GM12891 (cell line): ENCODE results near the gene GPR78.

ENCODE experiments used
- POLR2A ChIP-seq: IDR thresholded peaks from 2 replicates; pipeline ENCODE4 v1.6.1; 2011; ENCODE audit warnings: low read depth, low read length, control low read depth
- POLR2AphosphoS5 ChIP-seq: IDR thresholded peaks from 2 replicates; pipeline ENCODE4 v1.6.1; 2011; ENCODE audit warnings: low read depth, low read length, control low read depth

DNA sequence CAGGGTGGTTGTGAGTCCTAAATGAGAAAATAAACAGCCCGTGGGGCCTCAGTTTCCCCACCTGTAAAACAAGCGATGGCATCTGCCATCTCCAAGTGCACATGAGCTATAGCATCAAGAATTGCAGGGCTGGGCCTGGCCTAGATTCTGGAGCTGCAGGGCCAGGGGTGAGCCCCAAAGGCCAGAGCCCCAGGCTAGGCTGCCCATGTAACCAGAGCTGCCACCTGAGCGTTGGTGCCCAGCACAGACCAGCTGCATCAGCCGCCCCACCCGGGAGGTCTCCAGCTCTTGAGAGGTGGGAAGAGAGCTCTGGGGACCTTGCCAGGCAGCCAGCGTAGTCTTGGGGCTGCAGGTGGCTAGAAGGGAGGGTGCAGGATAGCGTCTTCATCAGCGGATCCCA is 27.0 kb upstream of the GPR78 start:
- TF ChIP-seq POLR2A (no peak), POLR2AphosphoS5 (no peak)
